ENCODE data around the gene UNC13B.

DNA sequence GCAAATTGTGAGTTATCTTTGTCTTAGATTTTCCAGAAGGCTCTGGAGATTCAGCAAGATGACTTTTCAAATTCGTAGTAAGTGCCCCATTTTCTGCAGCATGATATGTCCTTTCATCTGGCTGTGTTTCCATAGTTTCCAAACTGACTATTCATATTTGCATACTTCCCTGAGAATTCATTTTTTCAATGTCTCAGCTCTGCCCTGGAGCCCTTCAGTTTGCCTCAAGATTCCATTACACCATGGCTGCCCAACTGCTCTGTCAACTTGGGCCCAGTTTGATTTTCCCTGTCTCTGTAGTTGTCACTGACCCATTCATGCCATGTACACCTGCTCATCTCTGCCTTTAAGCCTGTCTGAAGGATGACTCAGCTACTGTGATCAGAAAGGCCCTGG is 233.9 kb downstream of the UNC13B start:
- no peak for TF ChIP-seq CTCF (IDR thresholded peaks at IDR 0.05; ENCODE audit: insufficient read depth, low read depth, low read length)
- no peak for TF ChIP-seq EZH2 (IDR thresholded peaks at IDR 0.05; ENCODE audit: insufficient read depth, low read length)

All from astrocyte (in vitro differentiated cells and primary cell).